ENCODE results near the gene SH3BGRL2.

DNA sequence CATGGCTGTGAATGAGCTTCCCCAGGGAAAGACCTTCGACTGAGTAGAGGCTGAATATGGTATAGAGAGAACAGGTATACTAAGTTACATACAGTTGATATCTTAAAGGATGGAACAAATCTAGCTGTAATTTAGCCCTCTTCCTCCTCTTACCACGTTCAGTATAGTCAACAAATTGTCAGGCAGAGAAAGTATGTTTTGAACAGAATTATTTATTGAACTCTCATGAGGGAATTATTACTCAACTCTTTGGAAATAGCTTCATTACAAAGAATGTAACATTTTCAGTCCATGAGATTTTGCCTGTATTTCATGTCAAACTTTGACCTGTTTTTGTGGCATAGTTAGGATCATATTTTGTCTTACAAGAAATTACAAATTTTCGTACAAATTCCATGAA lies 63.0 kb downstream of the SH3BGRL2 start:
- TF ChIP-seq, protein P1, sequence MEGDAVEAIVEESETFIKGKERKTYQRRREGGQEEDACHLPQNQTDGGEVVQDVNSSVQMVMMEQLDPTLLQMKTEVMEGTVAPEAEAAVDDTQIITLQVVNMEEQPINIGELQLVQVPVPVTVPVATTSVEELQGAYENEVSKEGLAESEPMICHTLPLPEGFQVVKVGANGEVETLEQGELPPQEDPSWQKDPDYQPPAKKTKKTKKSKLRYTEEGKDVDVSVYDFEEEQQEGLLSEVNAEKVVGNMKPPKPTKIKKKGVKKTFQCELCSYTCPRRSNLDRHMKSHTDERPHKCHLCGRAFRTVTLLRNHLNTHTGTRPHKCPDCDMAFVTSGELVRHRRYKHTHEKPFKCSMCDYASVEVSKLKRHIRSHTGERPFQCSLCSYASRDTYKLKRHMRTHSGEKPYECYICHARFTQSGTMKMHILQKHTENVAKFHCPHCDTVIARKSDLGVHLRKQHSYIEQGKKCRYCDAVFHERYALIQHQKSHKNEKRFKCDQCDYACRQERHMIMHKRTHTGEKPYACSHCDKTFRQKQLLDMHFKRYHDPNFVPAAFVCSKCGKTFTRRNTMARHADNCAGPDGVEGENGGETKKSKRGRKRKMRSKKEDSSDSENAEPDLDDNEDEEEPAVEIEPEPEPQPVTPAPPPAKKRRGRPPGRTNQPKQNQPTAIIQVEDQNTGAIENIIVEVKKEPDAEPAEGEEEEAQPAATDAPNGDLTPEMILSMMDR (conservative IDR thresholded peaks at IDR 0.05) = no peak
- no peak for TF ChIP-seq EZH2 (IDR thresholded peaks at IDR 0.05; ENCODE audit: low read depth)
